Measurements from ENCODE around the gene INAFM1. TPM values are rescaled to one million over a fixed set of nuclear protein-coding genes. Genes with fewer than 3 reads are reported as not detected.
"Not testable (repeated sequence)": the region's sequence is repeated elsewhere in the genome, so short reads cannot be mapped to it uniquely, and the experiment has no call there.

The INAFM1 gene
- total RNA-seq, 2 experiments from 2014 or later, result 5.0 to 7.6 TPM

DNA sequence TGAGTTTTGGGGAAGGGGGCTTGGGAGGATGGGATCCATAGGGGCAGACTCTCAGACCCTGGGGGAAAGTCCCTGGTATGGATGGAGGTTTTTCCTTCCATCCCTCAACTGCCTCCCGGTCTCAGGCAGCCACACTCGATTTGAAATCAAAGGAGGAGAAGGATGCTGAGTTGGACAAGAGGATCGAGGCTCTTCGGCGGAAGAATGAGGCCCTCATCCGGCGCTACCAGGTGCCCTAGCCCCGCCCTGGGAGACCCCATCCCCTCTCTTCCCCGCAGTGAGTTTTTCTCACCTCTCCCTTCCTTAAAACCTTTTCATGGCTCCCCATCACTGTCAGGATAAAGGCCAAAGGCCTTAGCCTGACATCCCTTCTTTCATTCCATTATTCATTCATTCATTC is 16.3 kb upstream of the INAFM1 start:
- H3K27ac ChIP-seq (ENCODE audit: low read depth, low read length, poor library complexity, severe bottlenecking), result no peak overlapping the region
- TF ChIP-seq EZH2phosphoT487 (IDR thresholded peaks at IDR 0.05; ENCODE audit: borderline replicate concordance, low read depth, low read length), result no peak
- TF ChIP-seq, protein P1, sequence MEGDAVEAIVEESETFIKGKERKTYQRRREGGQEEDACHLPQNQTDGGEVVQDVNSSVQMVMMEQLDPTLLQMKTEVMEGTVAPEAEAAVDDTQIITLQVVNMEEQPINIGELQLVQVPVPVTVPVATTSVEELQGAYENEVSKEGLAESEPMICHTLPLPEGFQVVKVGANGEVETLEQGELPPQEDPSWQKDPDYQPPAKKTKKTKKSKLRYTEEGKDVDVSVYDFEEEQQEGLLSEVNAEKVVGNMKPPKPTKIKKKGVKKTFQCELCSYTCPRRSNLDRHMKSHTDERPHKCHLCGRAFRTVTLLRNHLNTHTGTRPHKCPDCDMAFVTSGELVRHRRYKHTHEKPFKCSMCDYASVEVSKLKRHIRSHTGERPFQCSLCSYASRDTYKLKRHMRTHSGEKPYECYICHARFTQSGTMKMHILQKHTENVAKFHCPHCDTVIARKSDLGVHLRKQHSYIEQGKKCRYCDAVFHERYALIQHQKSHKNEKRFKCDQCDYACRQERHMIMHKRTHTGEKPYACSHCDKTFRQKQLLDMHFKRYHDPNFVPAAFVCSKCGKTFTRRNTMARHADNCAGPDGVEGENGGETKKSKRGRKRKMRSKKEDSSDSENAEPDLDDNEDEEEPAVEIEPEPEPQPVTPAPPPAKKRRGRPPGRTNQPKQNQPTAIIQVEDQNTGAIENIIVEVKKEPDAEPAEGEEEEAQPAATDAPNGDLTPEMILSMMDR (conservative IDR thresholded peaks at IDR 0.05; ENCODE audit: low read length), result no peak
- ChIA-PET CTCF (ENCODE audit: unreplicated experiment) (no interaction called here), POLR2A (no interaction called here)
- H3K4me2 ChIP-seq (ENCODE audit: low read length), result peak overlapping the region; percentile 87; the same call in 1 of the 2 replicates
- intact Hi-C loops (cut with micrococcal nuclease; ENCODE audit: unreplicated experiment), result no loop called here
- peaks cover 11% of the 10 kb centered on the region; the same call in 1 of the 2 replicates for H3K79me2 ChIP-seq (ENCODE audit: insufficient read depth, low read depth, low read length)
- no peak for DNase-seq (ENCODE audit: low spot score)
- H2AFZ ChIP-seq (ENCODE audit: low read length), result no peak overlapping the region
- H3K36me3 ChIP-seq (ENCODE audit: insufficient read depth, low read length), result peaks cover 48% of the 10 kb centered on the region
- no peaks in the 10 kb centered on the region for H3K9me3 ChIP-seq (ENCODE audit: low read length)
- H3K4me1 ChIP-seq (ENCODE audit: insufficient read depth, low read length, poor library complexity, severe bottlenecking), result peaks cover 24% of the 10 kb centered on the region
- no peak overlapping the region for H3K4me3 ChIP-seq (ENCODE audit: low read depth, low read length, poor library complexity, severe bottlenecking)
- no peaks in the 10 kb centered on the region for H3K9me2 ChIP-seq (ENCODE audit: insufficient read depth, low read length)
- no peaks in the 10 kb centered on the region for H4K20me1 ChIP-seq (ENCODE audit: insufficient read depth, low read length)
- no TSS peak for BruUV-seq (replicated peaks)

DNA sequence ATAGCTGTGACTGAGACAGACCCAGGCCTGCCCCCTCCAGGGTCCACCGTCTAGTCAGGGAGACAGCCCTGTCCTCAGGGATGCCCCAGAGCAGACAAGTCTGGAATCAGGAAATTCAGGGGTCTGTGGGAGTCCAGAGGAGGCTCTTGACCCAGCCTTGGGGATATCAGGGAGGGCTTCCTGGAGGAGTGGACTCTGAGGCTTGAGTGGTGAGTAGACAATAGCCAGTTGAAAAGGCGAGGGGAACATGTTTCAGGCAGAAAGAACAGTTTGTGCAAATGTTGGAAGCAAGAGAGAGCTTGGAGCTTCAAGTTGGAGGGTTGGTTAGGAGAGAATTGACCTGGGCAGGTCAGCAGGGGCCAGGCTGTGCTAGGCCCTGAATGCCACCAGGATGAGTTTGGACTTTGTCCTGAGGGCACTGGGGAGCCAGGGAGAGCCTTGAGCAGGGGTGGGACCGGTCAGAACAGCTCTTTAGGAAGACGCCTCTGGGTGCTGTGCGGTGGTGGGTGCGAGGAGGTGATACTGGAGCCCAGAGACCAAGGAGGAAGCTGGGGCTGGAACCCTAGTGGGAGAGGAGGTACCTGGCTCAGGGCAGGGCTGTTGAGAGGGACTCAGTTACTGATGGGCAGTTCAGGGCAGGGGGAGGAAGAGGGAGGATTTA is 15.7 kb upstream of the INAFM1 start:
- Histone ChIP-seq H3K79me2 (ENCODE audit: insufficient read depth, low read depth, low read length) (peaks cover 11% of the 10 kb centered on the region; the same call in 1 of the 2 replicates), H3K4me2 (ENCODE audit: low read length) (no peak overlapping the region), H3K27ac (ENCODE audit: low read depth, low read length, poor library complexity, severe bottlenecking) (no peak overlapping the region), H4K20me1 (ENCODE audit: insufficient read depth, low read length) (no peaks in the 10 kb centered on the region), H3K9me2 (ENCODE audit: insufficient read depth, low read length) (no peaks in the 10 kb centered on the region), H3K4me1 (ENCODE audit: insufficient read depth, low read length, poor library complexity, severe bottlenecking) (peaks cover 24% of the 10 kb centered on the region), H3K36me3 (ENCODE audit: insufficient read depth, low read length) (peaks cover 48% of the 10 kb centered on the region), H3K9me3 (ENCODE audit: low read length) (no peaks in the 10 kb centered on the region), H2AFZ (ENCODE audit: low read length) (no peak overlapping the region), H3K4me3 (ENCODE audit: low read depth, low read length, poor library complexity, severe bottlenecking) (no peak overlapping the region)
- POLR2A ChIA-PET, result interaction anchor here (0.5 kb wide), 1 partner anchor 224 kb away, joined by 3 read pairs; no protein-coding TSS in a partner anchor
- TF ChIP-seq, protein P1 (conservative IDR thresholded peaks at IDR 0.05; ENCODE audit: low read length), result no peak
- TF ChIP-seq EZH2phosphoT487 (IDR thresholded peaks at IDR 0.05; ENCODE audit: borderline replicate concordance, low read depth, low read length), result no peak
- intact Hi-C loops (cut with micrococcal nuclease; ENCODE audit: unreplicated experiment), result no loop called here
- BruUV-seq (replicated peaks), result no TSS peak
- no peak for DNase-seq (ENCODE audit: low spot score)
- CTCF ChIA-PET (ENCODE audit: unreplicated experiment), result no interaction called here

DNA sequence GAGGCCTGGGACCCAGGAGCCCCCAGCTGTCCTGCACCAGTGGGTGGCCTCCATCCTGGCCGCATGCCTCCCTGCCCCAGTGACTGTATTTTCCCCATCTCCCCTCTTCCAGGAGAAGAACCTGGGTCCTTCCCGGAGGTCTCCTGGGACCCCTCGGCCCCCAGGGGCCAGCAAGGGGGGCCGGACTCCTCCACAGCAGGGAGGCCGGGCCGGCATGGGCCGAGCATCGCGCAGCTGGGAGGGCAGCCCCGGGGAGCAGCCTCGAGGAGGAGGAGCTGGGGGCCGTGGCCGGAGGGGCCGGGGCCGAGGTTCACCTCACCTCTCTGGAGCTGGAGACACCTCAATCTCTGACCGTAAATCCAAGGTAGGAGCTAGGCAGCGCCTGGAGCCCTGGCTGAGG is 14.2 kb upstream of the INAFM1 start:
- no peak overlapping the region for H3K4me3 ChIP-seq (ENCODE audit: low read depth, low read length, poor library complexity, severe bottlenecking)
- peaks cover 61% of the 10 kb centered on the region for H3K36me3 ChIP-seq (ENCODE audit: insufficient read depth, low read length)
- no peaks in the 10 kb centered on the region for H4K20me1 ChIP-seq (ENCODE audit: insufficient read depth, low read length)
- H3K27ac ChIP-seq (ENCODE audit: low read depth, low read length, poor library complexity, severe bottlenecking), result no peak overlapping the region
- H3K4me2 ChIP-seq (ENCODE audit: low read length), result no peak overlapping the region
- no peak overlapping the region for H2AFZ ChIP-seq (ENCODE audit: low read length)
- BruUV-seq (replicated peaks), result no TSS peak
- no peaks in the 10 kb centered on the region for H3K9me2 ChIP-seq (ENCODE audit: insufficient read depth, low read length)
- POLR2A ChIA-PET, result no interaction called here
- peaks cover 11% of the 10 kb centered on the region; the same call in 1 of the 2 replicates for H3K79me2 ChIP-seq (ENCODE audit: insufficient read depth, low read depth, low read length)
- intact Hi-C loops (cut with micrococcal nuclease; ENCODE audit: unreplicated experiment), result no loop called here
- DNase-seq (ENCODE audit: low spot score), result no peak
- TF ChIP-seq, protein P1 (conservative IDR thresholded peaks at IDR 0.05; ENCODE audit: low read length), result no peak
- no peak for TF ChIP-seq EZH2phosphoT487 (IDR thresholded peaks at IDR 0.05; ENCODE audit: borderline replicate concordance, low read depth, low read length)
- peaks cover 23% of the 10 kb centered on the region for H3K4me1 ChIP-seq (ENCODE audit: insufficient read depth, low read length, poor library complexity, severe bottlenecking)
- CTCF ChIA-PET (ENCODE audit: unreplicated experiment), result no interaction called here
- H3K9me3 ChIP-seq (ENCODE audit: low read length), result no peaks in the 10 kb centered on the region

- intact Hi-C loops (cut with micrococcal nuclease; ENCODE audit: unreplicated experiment); H4K20me1 ChIP-seq (ENCODE audit: insufficient read depth, low read length); H3K9me2 ChIP-seq (ENCODE audit: insufficient read depth, low read length); H2AFZ ChIP-seq (ENCODE audit: low read length); H3K4me2 ChIP-seq (ENCODE audit: low read length); H3K4me3 ChIP-seq (ENCODE audit: low read depth, low read length, poor library complexity, severe bottlenecking); BruUV-seq (replicated peaks); H3K9me3 ChIP-seq (ENCODE audit: low read length): not testable (repeated sequence)
- peak; percentile 57 for DNase-seq (ENCODE audit: low spot score)
- Histone ChIP-seq H3K27ac (ENCODE audit: low read depth, low read length, poor library complexity, severe bottlenecking) (peak overlapping the region; percentile 10), H3K79me2 (ENCODE audit: insufficient read depth, low read depth, low read length) (peaks cover 11% of the 10 kb centered on the region; the same call in 1 of the 2 replicates), H3K4me1 (ENCODE audit: insufficient read depth, low read length, poor library complexity, severe bottlenecking) (peaks cover 19% of the 10 kb centered on the region), H3K36me3 (ENCODE audit: insufficient read depth, low read length) (peaks cover 73% of the 10 kb centered on the region)
- ChIA-PET CTCF (ENCODE audit: unreplicated experiment) (interaction anchor here (0.6 kb wide), 1 partner anchor 149 kb away, joined by 3 read pairs; the partner anchor contains the start of gene ZC3H4), POLR2A (interaction anchor here (0.5 to 1.3 kb wide), 2 partner anchors 12 to 46 kb away, joined by 3 to 5 read pairs; no protein-coding TSS in a partner anchor)
Observed at GRCh38 chr19:47261946-47262793, 12.5 kb upstream of the INAFM1 start.

All from OCI-LY7 (cell line).